HG03460 (cell line): ENCODE data around the gene THAP4.
"Not testable (repeated sequence)": the region's sequence is repeated elsewhere in the genome, so short reads cannot be mapped to it uniquely, and the experiment has no call there.

Experiments
- ATAC-seq: cut with Tn5 transposase; IDR thresholded peaks from one replicate; pipeline ENCODE4 v1.9.1; 2021; ENCODE audit not compliant: unreplicated experiment

THAP4 gene

GRCh38 chr2:241566021-241566420, 70.9 kb downstream of the THAP4 start:
- not testable (repeated sequence) for ATAC-seq

GRCh38 chr2:241565411-241565810, 71.5 kb downstream of the THAP4 start:
- no peak for ATAC-seq

GRCh38 chr2:241564596-241565410, 72.2 kb downstream of the THAP4 start:
- ATAC-seq, result no peak

GRCh38 chr2:241563981-241564595, 72.9 kb downstream of the THAP4 start:
- ATAC-seq, result no peak

GRCh38 chr2:241563571-241563980, 73.4 kb downstream of the THAP4 start:
- no peak for ATAC-seq

GRCh38 chr2:241563031-241563507, 73.9 kb downstream of the THAP4 start:
- ATAC-seq, result no peak

GRCh38 chr2:241562269-241562891, 74.6 kb downstream of the THAP4 start:
- no peak for ATAC-seq

- no peak for ATAC-seq
These were observed 75.1 kb downstream of the THAP4 start for GRCh38 chr2:241561832-241562231.

- ATAC-seq, result no peak
These were observed 76.0 kb downstream of the THAP4 start for GRCh38 chr2:241560883-241561474.

- no peak for ATAC-seq
These were observed 76.6 kb downstream of the THAP4 start for GRCh38 chr2:241560162-241560882.

- no peak for ATAC-seq
These were observed 77.4 kb downstream of the THAP4 start for GRCh38 chr2:241559323-241560161.

GRCh38 chr2:241558532-241559322, 78.2 kb downstream of the THAP4 start, which contains the start of gene BOK:
BOK (plus strand) TSS chr2:241558745; CDS start chr2:241559484, 739 bp downstream.
- ATAC-seq, result no peak

- ATAC-seq, result no peak
These were observed 80.2 kb downstream of the THAP4 start for GRCh38 chr2:241556746-241557145.

- no peak for ATAC-seq
These were observed 81.2 kb downstream of the THAP4 start for GRCh38 chr2:241555711-241556110.

GRCh38 chr2:241554610-241555322, 82.2 kb downstream of the THAP4 start:
- ATAC-seq, result no peak

- no peak for ATAC-seq
These were observed 83.0 kb downstream of the THAP4 start for GRCh38 chr2:241553981-241554380.

GRCh38 chr2:241553512-241553830, 83.5 kb downstream of the THAP4 start:
- no peak for ATAC-seq

- ATAC-seq, result no peak
These were observed 84.8 kb downstream of the THAP4 start for GRCh38 chr2:241551998-241552737.
